Neural cell (in vitro differentiated cells): ENCODE measurements around the gene GLRX5.
A peak's percentile ranks its signal among the peaks of the same experiment; 100 is the strongest.

ENCODE experiments used
- CTCF ChIP-seq: fragments of 450-650 bp; IDR thresholded peaks from 2 replicates; pipeline ENCODE4 v1.5.1; 2014; ENCODE audit warnings: antibody characterized with exemption, mild to moderate bottlenecking, moderate library complexity; ENCODE audit not compliant: poor library complexity, severe bottlenecking
- EP300 ChIP-seq: fragments of 450-650 bp; conservative IDR thresholded peaks from 2 replicates; pipeline ENCODE4 v1.6.1; 2014; ENCODE audit warnings: antibody characterized with exemption, mild to moderate bottlenecking, moderate library complexity; ENCODE audit not compliant: poor library complexity, severe bottlenecking
- EZH2 ChIP-seq: fragments of 200-600, 300-800 bp; shearing (Covaris generic), sonication (generic); IDR thresholded peaks from 2 replicates; pipeline ENCODE4 v1.6.1; 2014; ENCODE audit warnings: antibody characterized with exemption, low read length, borderline replicate concordance, mild to moderate bottlenecking; ENCODE audit not compliant: insufficient read depth, poor library complexity, severe bottlenecking
- POLR2AphosphoS5 ChIP-seq: IDR thresholded peaks from 2 replicates; pipeline ENCODE4 v1.6.1; 2012
- TAF1 ChIP-seq: IDR thresholded peaks from 2 replicates; pipeline ENCODE4 v1.6.1; 2012; ENCODE audit warnings: low read depth

GRCh38 chr14:95515596-95516552, 19.0 kb upstream of the GLRX5 start:
- TF ChIP-seq EP300, result no peak
- TF ChIP-seq POLR2AphosphoS5, result no peak
- peak; percentile 59 for TF ChIP-seq CTCF
- peak; percentile 39 for TF ChIP-seq TAF1
- TF ChIP-seq EZH2, result no peak
